Thymus (tissue), 11 donors: ENCODE measurements around the gene PREX1. TPM values are rescaled to one million over a fixed set of nuclear protein-coding genes. Genes with fewer than 3 reads are reported as not detected.

Experiments used
- DNase-seq, 9 donors: peaks; one replicate each; pipeline ENCODE4 v3.0.0-alpha.2; 2013; ENCODE audit warnings: low spot score in 9 of 9, low read depth in 6 of 9, missing footprints in 1 of 9
- H3K27ac ChIP-seq, 2 donors: one replicate each; pipeline ENCODE4 v1.5.1; 2013; ENCODE audit warnings: control low read depth in 1 of 2, low read depth in 1 of 2, low read length in 1 of 2, mild to moderate bottlenecking in 1 of 2, moderate library complexity in 1 of 2
- H3K27me3 ChIP-seq, 2 donors: one replicate each; pipeline ENCODE4 v1.5.1; 2013; ENCODE audit warnings: low read length in 1 of 2; ENCODE audit not compliant: control insufficient read depth in 2 of 2, insufficient read depth in 1 of 2
- H3K36me3 ChIP-seq, 2 donors: one replicate each; pipeline ENCODE4 v1.5.1; 2013; ENCODE audit warnings: low read length in 1 of 2, mild to moderate bottlenecking in 1 of 2, moderate library complexity in 1 of 2; ENCODE audit not compliant: control insufficient read depth in 2 of 2, insufficient read depth in 2 of 2
- H3K4me1 ChIP-seq, 2 donors: one replicate each; pipeline ENCODE4 v1.5.1; 2013; ENCODE audit warnings: low read length in 2 of 2; ENCODE audit not compliant: control insufficient read depth in 2 of 2, insufficient read depth in 2 of 2
- H3K4me3 ChIP-seq, 2 donors: one replicate each; pipeline ENCODE4 v1.5.1; 2013; ENCODE audit warnings: low read length in 2 of 2, control low read depth in 1 of 2, mild to moderate bottlenecking in 1 of 2
- H3K9me3 ChIP-seq, 2 donors: one replicate each; pipeline ENCODE4 v1.5.1; 2013; ENCODE audit warnings: low read length in 1 of 2, mild to moderate bottlenecking in 1 of 2; ENCODE audit not compliant: control insufficient read depth in 2 of 2, insufficient read depth in 1 of 2
- WGBS: extraction: QIAGEN DNeasy Blood & Tissue Kit; methylation state at CpG from one replicate; pipeline ENCODE4 v1.1.7; 2013; 5-methylcytosine and 5-hydroxymethylcytosine counted together
- polyA plus RNA-seq: library from polyadenylated mRNA; stranded (reverse); fragments of 200-250 nt; gene quantifications from one replicate; pipeline ENCODE4 v1.2.3, GENCODE V29; 2013
- total RNA-seq: library from RNA; stranded (reverse); fragments of 120-200 nt; gene quantifications from one replicate; pipeline ENCODE4 v1.2.4, GENCODE V29; 2013
- donor health status: healthy.

Gene PREX1
- total and polyA plus RNA-seq, 2 donors: 12.5 to 19.8 TPM

DNA sequence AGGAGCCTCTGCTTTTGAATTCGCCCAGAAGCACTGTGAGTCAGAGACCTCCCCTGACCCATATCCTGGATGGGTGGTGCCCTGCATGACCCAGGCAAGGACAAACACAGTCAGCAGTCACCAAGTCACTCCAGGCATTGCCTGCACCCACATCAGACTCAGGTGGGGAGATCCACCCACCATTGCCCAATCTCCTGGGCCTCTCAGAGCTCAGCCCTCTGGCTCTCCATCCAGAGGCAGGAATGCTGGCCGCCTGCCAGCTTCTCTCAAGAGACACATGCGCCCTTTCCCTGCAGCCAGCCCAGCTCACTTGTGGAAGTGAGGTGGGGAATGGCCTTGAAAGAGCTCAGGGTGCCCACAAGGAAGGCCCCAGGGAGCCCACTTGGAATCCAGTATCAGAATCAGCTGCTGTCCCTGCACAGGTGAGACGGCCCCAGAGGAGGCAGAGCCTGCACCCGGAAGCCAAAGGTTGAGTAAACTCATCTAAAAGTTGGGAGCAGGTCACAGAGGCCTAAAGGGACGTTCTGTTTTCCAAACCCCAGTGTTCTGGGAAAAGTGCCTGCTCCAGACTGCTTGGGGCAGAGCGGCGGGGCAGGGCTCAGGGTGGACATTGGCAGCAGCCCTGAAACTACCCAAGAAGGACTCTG lies 129.8 kb downstream of the PREX1 start:
- H3K4me1 ChIP-seq: no peaks in the 10 kb centered on the region
- WGBS: 94% methylated on average over 8 of the region's 8 CpGs
- no peak overlapping the region for H3K27ac ChIP-seq
- DNase-seq: no peak
- no peak overlapping the region for H3K4me3 ChIP-seq
- no peaks in the 10 kb centered on the region for H3K9me3 ChIP-seq
- H3K27me3 ChIP-seq: no peaks in the 10 kb centered on the region
- H3K36me3 ChIP-seq: no peaks in the 10 kb centered on the region

DNA sequence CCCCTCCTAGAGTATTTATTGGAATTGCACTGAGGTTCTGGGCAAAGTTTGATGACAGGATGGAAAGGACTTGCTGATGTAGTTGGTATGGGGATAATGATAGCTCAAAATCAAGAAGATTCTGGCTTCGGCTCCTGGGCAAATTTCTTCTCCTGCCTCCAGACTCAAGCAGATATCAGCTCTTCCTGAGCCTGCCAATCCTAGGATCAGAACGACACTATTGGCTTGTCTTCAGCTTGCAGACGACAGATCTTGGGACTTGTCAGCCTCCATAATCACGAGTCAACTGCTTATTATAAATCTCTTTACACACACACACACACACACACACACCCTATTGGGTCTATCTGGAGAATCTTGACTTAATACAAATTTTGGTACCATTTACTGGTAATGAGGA lies 131.1 kb downstream of the PREX1 start:
- no peaks in the 10 kb centered on the region for H3K27me3 ChIP-seq
- H3K9me3 ChIP-seq: no peaks in the 10 kb centered on the region
- no peak overlapping the region for H3K27ac ChIP-seq
- WGBS: 98% methylated on average over 4 of the region's 4 CpGs
- no peak overlapping the region for H3K4me3 ChIP-seq
- no peaks in the 10 kb centered on the region for H3K4me1 ChIP-seq
- H3K36me3 ChIP-seq: peaks cover 0 to 2% of the 10 kb centered on the region in 2 donors
- DNase-seq: no peak

DNA sequence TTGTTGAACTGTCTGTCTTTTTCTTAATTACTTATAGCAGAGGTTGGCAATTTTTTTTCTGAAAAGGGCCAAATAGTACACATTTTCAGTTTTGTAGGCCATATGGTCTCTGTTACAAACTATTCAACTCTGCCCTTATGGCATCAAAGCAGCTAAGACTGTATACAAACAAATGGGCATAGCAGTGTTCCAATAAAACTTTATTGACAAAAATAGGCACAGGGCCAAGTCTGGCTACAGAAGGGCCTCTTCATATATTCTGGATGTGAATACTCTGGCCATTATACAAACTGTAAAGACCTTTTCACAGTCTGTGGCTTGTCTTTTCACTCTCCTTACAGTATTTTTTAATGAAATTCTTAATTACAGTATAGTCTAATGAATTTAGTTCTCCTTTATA lies 132.1 kb downstream of the PREX1 start:
- Histone ChIP-seq H3K4me1 (no peaks in the 10 kb centered on the region), H3K9me3 (no peaks in the 10 kb centered on the region), H3K4me3 (no peak overlapping the region), H3K27me3 (no peaks in the 10 kb centered on the region), H3K27ac (no peak overlapping the region), H3K36me3 (peaks cover 0 to 2% of the 10 kb centered on the region in 2 donors)
- DNase-seq: no peak

DNA sequence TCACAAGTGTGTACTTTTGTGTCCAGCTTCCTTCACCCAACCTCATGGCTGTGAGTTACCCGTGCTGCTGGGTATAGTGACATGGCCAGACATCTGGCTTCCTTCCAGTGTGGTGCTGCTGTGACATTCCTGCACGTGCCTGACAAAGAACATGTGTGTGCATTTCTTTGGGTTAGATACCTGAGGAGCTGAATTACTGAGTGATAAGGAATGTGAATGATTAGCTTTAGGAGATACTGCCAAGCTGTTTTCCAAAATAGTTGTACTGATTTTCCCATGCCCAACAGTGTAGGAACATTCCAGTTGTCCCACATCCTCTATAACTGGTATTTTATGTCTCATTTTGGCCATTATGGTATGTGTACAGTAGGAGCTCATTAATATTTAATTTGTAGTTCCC lies 132.5 kb downstream of the PREX1 start:
- Histone ChIP-seq H3K4me1 (no peaks in the 10 kb centered on the region), H3K36me3 (peaks cover 0 to 2% of the 10 kb centered on the region in 2 donors), H3K9me3 (no peaks in the 10 kb centered on the region), H3K27me3 (no peaks in the 10 kb centered on the region), H3K27ac (no peak overlapping the region), H3K4me3 (no peak overlapping the region)
- DNase-seq: no peak
- WGBS: 88% methylated on average over 2 of the region's 2 CpGs

DNA sequence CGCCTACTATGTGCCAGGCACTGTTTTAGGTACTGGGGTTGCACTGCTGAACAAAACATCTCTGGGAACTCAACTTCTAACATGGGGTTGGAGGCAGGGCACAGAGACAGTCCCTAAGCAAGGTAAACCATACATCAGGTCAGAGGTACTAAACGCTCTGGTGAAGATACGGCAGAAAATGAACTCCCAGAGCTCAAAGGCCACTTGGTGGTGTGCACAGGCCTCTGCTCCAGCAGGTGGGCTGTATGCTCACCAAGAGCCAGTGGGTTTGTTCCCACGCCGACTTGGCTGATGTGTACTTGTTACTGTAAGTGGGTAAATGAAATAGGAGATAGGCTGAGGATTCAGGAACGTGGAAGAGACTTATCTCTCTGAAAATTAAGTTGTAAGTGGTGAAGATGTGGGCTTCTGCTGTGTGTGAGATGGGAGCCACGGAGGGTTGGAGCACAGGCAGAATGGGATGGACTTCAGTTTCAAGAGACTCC lies 133.4 kb downstream of the PREX1 start:
- no peaks in the 10 kb centered on the region for H3K4me1 ChIP-seq
- H3K9me3 ChIP-seq: no peaks in the 10 kb centered on the region
- H3K4me3 ChIP-seq: no peak overlapping the region
- H3K27ac ChIP-seq: no peak overlapping the region
- H3K36me3 ChIP-seq: peaks cover 0 to 2% of the 10 kb centered on the region in 2 donors
- no peaks in the 10 kb centered on the region for H3K27me3 ChIP-seq
- 96% methylated on average over 7 of the region's 7 CpGs for WGBS
- DNase-seq: no peak

DNA sequence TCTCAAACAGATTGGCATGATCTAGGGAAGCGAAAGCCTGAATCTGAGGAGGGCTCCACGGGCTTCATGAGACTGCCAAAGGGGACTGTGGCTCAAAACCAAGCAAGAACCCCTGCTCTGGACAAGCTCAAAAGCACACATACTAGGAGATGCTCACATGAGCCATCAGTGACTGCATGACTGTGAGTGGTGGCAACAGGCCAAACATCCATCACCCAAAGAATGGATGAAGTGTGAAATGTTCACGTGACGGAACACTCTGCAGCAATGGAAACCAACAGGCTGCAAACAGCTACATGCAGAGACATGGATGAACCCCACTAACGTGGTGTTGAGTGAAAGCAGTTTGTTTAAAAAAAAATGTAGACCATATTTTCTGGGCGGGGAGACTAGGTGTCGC lies 136.3 kb downstream of the PREX1 start:
- no peaks in the 10 kb centered on the region for H3K4me1 ChIP-seq
- H3K36me3 ChIP-seq: peaks cover 0 to 2% of the 10 kb centered on the region in 2 donors
- no peak for DNase-seq
- no peak overlapping the region for H3K4me3 ChIP-seq
- no peaks in the 10 kb centered on the region for H3K9me3 ChIP-seq
- no peaks in the 10 kb centered on the region for H3K27me3 ChIP-seq
- no peak overlapping the region for H3K27ac ChIP-seq
- WGBS: 93% methylated on average over 7 of the region's 7 CpGs

DNA sequence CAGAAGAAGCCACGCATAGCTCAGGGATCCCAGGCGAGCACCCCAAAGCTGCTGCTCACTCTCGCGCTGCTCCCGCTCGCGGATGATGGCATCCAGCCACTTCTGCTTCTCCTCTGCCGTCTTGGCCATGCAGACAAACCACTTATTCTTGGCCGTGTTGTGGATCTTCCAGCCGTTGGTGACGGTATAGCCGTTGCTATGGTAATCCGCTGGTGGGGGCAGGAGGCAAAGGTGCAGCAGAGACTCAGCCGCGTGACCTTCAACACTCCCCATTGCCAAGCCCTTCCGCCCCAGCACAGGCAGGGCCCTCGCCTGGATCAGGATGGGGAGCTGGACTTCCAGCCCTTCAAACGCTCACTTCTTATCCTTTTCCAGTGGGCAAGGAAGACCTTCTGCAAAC lies 136.9 kb downstream of the PREX1 start:
- H3K27ac ChIP-seq: no peak overlapping the region
- DNase-seq: no peak
- H3K27me3 ChIP-seq: no peaks in the 10 kb centered on the region
- no peaks in the 10 kb centered on the region for H3K9me3 ChIP-seq
- peaks cover 0 to 2% of the 10 kb centered on the region in 2 donors for H3K36me3 ChIP-seq
- WGBS: 92% methylated on average over 18 of the region's 18 CpGs
- H3K4me1 ChIP-seq: no peaks in the 10 kb centered on the region
- H3K4me3 ChIP-seq: no peak overlapping the region

DNA sequence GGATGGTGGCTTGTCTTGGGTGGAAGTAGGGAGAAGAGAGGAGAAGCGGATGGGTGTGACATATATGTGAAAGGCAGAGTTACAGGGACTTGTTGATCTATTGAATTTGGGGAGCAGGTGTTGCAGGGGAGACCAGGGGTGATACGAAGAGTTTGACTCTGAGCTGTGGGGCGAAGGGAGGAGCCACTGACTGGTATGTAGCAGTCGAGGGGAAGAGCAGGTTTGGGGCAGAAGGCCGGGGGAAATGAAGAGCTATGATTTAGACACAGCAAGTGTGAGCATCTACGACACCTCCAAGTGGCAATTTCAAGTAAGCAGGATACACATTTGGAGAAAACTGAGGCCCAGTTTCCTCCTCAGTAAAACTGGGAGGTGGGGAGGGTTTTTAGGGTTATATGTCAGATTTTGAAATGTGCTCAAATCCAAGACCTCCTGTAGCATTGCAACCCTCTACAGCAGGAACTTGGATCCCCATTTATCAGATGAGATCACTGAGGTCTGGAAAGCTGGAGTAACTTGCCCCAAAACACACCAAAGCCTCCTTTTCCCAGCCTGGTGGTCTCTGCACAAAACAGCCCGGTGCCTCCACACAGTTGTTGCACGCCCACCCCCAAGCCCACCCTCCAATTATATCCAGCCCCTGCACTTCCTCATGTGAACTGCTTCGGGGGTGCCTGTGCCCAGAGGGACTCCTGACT lies 137.8 kb downstream of the PREX1 start:
- 96% methylated on average over 9 of the region's 9 CpGs for WGBS

DNA sequence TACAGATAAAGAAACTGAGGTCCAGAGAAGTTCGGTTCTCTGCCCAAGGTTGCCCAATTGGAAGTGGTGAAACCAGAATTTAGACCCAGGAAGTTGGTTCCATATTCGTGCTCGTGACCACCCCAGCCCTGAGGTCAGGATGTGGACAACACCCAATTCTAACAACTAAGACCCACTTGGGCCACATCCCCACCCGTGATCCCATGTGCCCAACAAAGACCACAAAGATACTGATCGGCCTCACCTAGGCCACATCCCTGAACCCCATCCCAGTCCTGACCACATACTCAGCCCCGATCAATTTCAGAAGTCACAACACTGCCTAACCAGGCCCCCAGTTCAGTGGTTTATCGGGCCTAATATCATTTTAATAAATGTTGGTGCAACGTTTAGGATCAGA lies 138.4 kb downstream of the PREX1 start:
- H3K4me3 ChIP-seq: no peak overlapping the region
- 97% methylated on average over 8 of the region's 8 CpGs for WGBS
- DNase-seq: no peak
- no peaks in the 10 kb centered on the region for H3K27me3 ChIP-seq
- H3K4me1 ChIP-seq: no peaks in the 10 kb centered on the region
- H3K27ac ChIP-seq: no peak overlapping the region
- no peaks in the 10 kb centered on the region for H3K9me3 ChIP-seq
- peaks cover 0 to 2% of the 10 kb centered on the region in 2 donors for H3K36me3 ChIP-seq

More for the DNA sequence above, 137.8 kb downstream of the PREX1 start:
- H3K4me1 ChIP-seq: no peaks in the 10 kb centered on the region
- H3K27ac ChIP-seq: no peak overlapping the region
- no peaks in the 10 kb centered on the region for H3K27me3 ChIP-seq
- no peak overlapping the region for H3K4me3 ChIP-seq
- H3K36me3 ChIP-seq: peaks cover 0 to 2% of the 10 kb centered on the region in 2 donors
- H3K9me3 ChIP-seq: no peaks in the 10 kb centered on the region
- DNase-seq: no peak
